Fibroblast of lung (primary cell): ENCODE data around the gene SARM1. TPM values are rescaled to one million over a fixed set of nuclear protein-coding genes. Genes with fewer than 3 reads are reported as not detected.

Experiments used
- DNase-seq, 2 donors: peaks; one replicate each; pipeline versions ENCODE4 v3.0.0 to v3.0.0-alpha.2; 2010; ENCODE audit warnings: low read depth in 2 of 2
- H2AFZ ChIP-seq: 2 replicates; pipeline ENCODE4 v1.5.1; 2012; ENCODE audit warnings: low read length, control low read depth, inconsistent platforms
- H3K27ac ChIP-seq: 2 replicates; pipeline ENCODE4 v1.5.1; 2011; ENCODE audit warnings: low read length, control low read depth; ENCODE audit not compliant: insufficient read depth
- H3K27me3 ChIP-seq: 2 replicates; pipeline ENCODE4 v1.5.1; 2011; ENCODE audit warnings: mild to moderate bottlenecking, low read length; ENCODE audit not compliant: control insufficient read depth, insufficient read depth
- H3K36me3 ChIP-seq: 2 replicates; pipeline ENCODE4 v1.5.1; 2011; ENCODE audit warnings: low read length; ENCODE audit not compliant: control insufficient read depth, insufficient read depth
- H3K4me1 ChIP-seq: 2 replicates; pipeline ENCODE4 v1.5.1; 2011; ENCODE audit warnings: low read length; ENCODE audit not compliant: control insufficient read depth, insufficient read depth; ENCODE audit errors: extremely low read depth
- H3K4me2 ChIP-seq: 2 replicates; pipeline ENCODE4 v1.5.1; 2011; ENCODE audit warnings: low read length, control low read depth; ENCODE audit not compliant: insufficient read depth; ENCODE audit errors: extremely low read depth
- H3K4me3 ChIP-seq, 4 experiments: fragments of 200-600 bp in 1 of 4; sonication (generic) in 1 of 4; replicated peaks in 1 of 4; 2 replicates each; pipeline ENCODE4 v1.5.1; 2011 to 2016; ENCODE audit warnings: low read length in 4 of 4, low read depth in 3 of 4, mild to moderate bottlenecking in 3 of 4, control low read depth in 2 of 4, inconsistent platforms in 1 of 4, mixed read lengths in 1 of 4; ENCODE audit not compliant: insufficient read depth in 1 of 4; ENCODE audit errors: control extremely low read depth in 1 of 4
- H3K79me2 ChIP-seq: 2 replicates; pipeline ENCODE4 v1.5.1; 2012; ENCODE audit warnings: mild to moderate bottlenecking, low read length, inconsistent platforms; ENCODE audit not compliant: control insufficient read depth, insufficient read depth
- H3K9ac ChIP-seq: 2 replicates; pipeline ENCODE4 v1.5.1; 2011; ENCODE audit warnings: mild to moderate bottlenecking, low read length, control low read depth; ENCODE audit not compliant: insufficient read depth
- H3K9me3 ChIP-seq: 2 replicates; pipeline ENCODE4 v1.5.1; 2012; ENCODE audit warnings: low read depth, low read length; ENCODE audit not compliant: control insufficient read depth, insufficient read depth
- H4K20me1 ChIP-seq: 2 replicates; pipeline ENCODE4 v1.5.1; 2011; ENCODE audit warnings: low read length; ENCODE audit not compliant: control insufficient read depth, insufficient read depth; ENCODE audit errors: extremely low read depth
- EZH2 ChIP-seq: IDR thresholded peaks from 2 replicates; pipeline ENCODE4 v1.5.1; 2012; ENCODE audit warnings: low read length, control low read depth, mild to moderate bottlenecking; ENCODE audit errors: missing control alignments
- polyA plus RNA-seq, 2 donors: library from polyadenylated mRNA; depleted of rRNA in 1 of 2; stranded (reverse) in 1 of 2; unstranded in 1 of 2; fragments of >200 nt; gene quantifications; 2 replicates each; pipeline ENCODE4 v1.2.1, GENCODE V29; 2011 to 2012; ENCODE audit warnings: missing spikeins in 1 of 2
- total RNA-seq: library from RNA; depleted of rRNA; stranded (reverse); fragments of >200 nt; gene quantifications from 2 replicates; pipeline ENCODE4 v1.2.1, GENCODE V29; 2014
- TF ChIP-seq, protein P1 (sequence below), 2 donors: IDR thresholded peaks in 1 of 2; conservative IDR thresholded peaks in 1 of 2; 1 replicate in 1 of 2; 2 replicates in 1 of 2; pipeline ENCODE4 v1.5.1; 2011 to 2012; ENCODE audit warnings: low read length in 2 of 2, control low read depth in 1 of 2, inconsistent platforms in 1 of 2, low read depth in 1 of 2, mild to moderate bottlenecking in 1 of 2

Gene SARM1
- total and polyA plus RNA-seq, 2 donors (not counting 1 experiment from before 2014, with no cell fraction given), result 3.1 to 10.8 TPM

DNA sequence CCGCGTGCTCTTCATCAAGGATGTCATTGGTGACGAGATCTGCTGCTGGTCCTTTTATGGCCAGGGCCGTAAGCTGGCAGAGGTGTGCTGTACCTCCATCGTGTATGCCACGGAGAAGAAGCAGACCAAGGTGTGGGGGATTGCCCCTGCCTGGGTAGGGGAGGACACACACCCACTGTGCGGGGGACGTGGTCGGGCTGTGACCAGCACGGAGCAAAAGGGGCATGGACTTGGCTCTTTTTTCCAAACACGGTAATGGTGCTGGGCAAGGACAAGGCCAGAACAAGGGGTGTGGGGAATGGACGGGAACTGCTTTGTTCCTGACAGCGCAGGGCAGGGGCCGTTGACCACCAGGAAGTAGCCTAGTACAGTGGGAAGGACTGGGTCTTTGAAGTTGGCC lies 29.2 kb upstream of the SARM1 start:
- Histone ChIP-seq H3K9me3 (no peaks in the 10 kb centered on the region), H3K4me1 (peaks cover 15% of the 10 kb centered on the region), H4K20me1 (no peaks in the 10 kb centered on the region), H3K36me3 (peaks cover 36% of the 10 kb centered on the region), H3K4me2 (no peak overlapping the region), H3K9ac (no peak overlapping the region), H3K27ac (no peak overlapping the region), H3K27me3 (no peaks in the 10 kb centered on the region), H3K4me3 (no peak overlapping the region), H2AFZ (no peak overlapping the region), H3K79me2 (peaks cover 16% of the 10 kb centered on the region)
- TF ChIP-seq, protein P1, sequence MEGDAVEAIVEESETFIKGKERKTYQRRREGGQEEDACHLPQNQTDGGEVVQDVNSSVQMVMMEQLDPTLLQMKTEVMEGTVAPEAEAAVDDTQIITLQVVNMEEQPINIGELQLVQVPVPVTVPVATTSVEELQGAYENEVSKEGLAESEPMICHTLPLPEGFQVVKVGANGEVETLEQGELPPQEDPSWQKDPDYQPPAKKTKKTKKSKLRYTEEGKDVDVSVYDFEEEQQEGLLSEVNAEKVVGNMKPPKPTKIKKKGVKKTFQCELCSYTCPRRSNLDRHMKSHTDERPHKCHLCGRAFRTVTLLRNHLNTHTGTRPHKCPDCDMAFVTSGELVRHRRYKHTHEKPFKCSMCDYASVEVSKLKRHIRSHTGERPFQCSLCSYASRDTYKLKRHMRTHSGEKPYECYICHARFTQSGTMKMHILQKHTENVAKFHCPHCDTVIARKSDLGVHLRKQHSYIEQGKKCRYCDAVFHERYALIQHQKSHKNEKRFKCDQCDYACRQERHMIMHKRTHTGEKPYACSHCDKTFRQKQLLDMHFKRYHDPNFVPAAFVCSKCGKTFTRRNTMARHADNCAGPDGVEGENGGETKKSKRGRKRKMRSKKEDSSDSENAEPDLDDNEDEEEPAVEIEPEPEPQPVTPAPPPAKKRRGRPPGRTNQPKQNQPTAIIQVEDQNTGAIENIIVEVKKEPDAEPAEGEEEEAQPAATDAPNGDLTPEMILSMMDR (conservative IDR thresholded peaks at IDR 0.05 in 1 of 2, IDR thresholded peaks at IDR 0.05 in 1 of 2; ENCODE audit: low read depth in 1 of 2, low read length in 2 of 2), result no peak
- TF ChIP-seq EZH2, result no peak
- no peak for DNase-seq

DNA sequence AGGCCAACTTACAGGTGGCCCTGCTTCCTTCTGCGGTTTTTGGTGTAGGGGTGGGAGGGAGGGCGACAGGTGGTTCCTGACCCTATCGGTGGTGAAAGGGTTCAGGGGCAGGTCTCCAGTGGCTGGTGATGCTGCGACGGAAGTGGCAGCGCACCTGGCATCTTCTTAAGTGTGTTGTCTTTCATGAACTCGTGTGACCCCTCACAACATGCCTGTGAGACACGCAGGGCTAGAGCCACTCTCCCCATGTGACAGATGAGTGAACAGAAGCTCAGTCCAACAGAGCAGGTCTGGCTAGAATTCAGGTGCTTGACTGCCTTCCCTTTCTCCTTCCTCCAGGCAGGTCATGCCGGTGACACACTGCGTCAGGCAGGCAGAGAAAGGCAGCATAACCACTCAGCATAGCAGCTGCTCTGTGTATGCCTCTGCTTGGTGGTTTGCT lies 28.0 kb upstream of the SARM1 start:
- DNase-seq, result no peak
- no peak overlapping the region for H2AFZ ChIP-seq
- peaks cover 7% of the 10 kb centered on the region for H3K79me2 ChIP-seq
- no peaks in the 10 kb centered on the region for H4K20me1 ChIP-seq
- H3K4me3 ChIP-seq, result no peak overlapping the region
- H3K4me1 ChIP-seq, result peaks cover 17% of the 10 kb centered on the region
- TF ChIP-seq, protein P1 (conservative IDR thresholded peaks at IDR 0.05 in 1 of 2, IDR thresholded peaks at IDR 0.05 in 1 of 2; ENCODE audit: low read depth in 1 of 2, low read length in 2 of 2), result no peak
- TF ChIP-seq EZH2, result no peak
- no peaks in the 10 kb centered on the region for H3K27me3 ChIP-seq
- H3K4me2 ChIP-seq, result no peak overlapping the region
- no peak overlapping the region for H3K27ac ChIP-seq
- no peaks in the 10 kb centered on the region for H3K9me3 ChIP-seq
- H3K36me3 ChIP-seq, result peaks cover 41% of the 10 kb centered on the region
- H3K9ac ChIP-seq, result no peak overlapping the region

DNA sequence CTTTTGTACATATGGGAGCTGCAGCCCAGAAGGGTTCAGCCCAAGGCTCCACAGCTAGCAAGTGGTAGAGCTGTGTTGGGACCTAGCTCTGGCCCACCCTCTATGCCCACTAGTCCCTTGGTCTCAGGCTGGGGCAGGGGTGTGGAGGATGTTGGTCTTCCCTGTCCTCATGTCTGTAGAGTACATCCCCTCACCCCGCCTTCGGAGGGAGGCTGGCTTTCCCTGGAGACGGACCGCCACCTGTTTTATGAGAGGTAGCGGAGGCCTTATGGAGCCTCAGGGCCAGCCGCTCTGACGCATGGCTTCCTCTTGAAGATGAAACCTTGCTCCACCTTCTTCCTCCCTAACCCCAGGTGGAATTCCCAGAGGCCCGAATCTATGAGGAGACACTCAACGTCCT lies 27.5 kb upstream of the SARM1 start:
- no peaks in the 10 kb centered on the region for H3K9me3 ChIP-seq
- H3K79me2 ChIP-seq, result peaks cover 7% of the 10 kb centered on the region
- no peaks in the 10 kb centered on the region for H4K20me1 ChIP-seq
- H3K4me3 ChIP-seq, result no peak overlapping the region
- peaks cover 46% of the 10 kb centered on the region for H3K36me3 ChIP-seq
- H3K9ac ChIP-seq, result no peak overlapping the region
- no peaks in the 10 kb centered on the region for H3K27me3 ChIP-seq
- no peak for DNase-seq
- no peak overlapping the region for H2AFZ ChIP-seq
- peaks cover 17% of the 10 kb centered on the region for H3K4me1 ChIP-seq
- H3K4me2 ChIP-seq, result no peak overlapping the region
- no peak for TF ChIP-seq EZH2
- TF ChIP-seq, protein P1 (conservative IDR thresholded peaks at IDR 0.05 in 1 of 2, IDR thresholded peaks at IDR 0.05 in 1 of 2; ENCODE audit: low read depth in 1 of 2, low read length in 2 of 2), result no peak
- no peak overlapping the region for H3K27ac ChIP-seq
